22Rv1 (cell line): ENCODE data around the gene RAI1.

Experiments
- ZFX ChIP-seq: fragments of 450-650 bp; IDR thresholded peaks from 2 replicates; pipeline ENCODE4 v1.6.1; 2017; ENCODE audit warnings: antibody characterized with exemption, borderline replicate concordance
- TF ChIP-seq, protein P1 (sequence below): fragments of 450-650 bp; IDR thresholded peaks from 2 replicates; pipeline ENCODE4 v1.5.1; 2017; ENCODE audit warnings: mild to moderate bottlenecking

DNA sequence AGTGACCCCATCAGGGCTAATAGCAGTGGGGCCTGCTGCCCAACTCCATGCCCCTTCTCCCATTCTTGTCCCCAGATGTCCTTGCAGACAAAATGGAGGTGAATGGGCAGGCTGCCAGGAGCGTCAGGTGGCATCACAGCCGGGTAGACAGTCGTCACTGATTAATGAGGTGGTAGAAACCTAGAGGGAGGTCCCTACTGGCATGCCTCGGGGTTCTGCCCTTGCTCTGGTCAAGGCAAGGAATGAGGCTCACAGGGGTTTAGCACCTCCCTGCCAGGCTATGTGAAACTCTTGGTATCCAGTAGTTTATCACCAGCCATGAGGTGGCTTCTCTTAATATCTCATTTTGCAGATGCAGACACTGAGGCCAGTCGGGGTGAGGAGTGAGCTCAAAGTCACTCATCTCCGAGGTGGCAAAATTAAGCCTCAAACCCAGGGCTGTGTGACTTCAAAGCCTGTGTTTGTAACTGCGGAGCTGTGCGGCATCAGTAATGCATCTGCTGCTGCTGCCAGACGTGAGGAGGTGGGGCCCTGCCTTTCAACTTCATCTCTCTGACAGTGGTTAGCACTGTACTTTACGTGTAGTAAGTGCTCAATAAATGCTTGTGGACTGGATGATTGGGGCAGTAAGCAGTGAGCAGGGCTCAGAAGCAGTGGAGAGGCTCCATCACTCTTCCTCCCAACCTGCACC, 21.3 kb downstream of the RAI1 start:
- TF ChIP-seq, protein P1, sequence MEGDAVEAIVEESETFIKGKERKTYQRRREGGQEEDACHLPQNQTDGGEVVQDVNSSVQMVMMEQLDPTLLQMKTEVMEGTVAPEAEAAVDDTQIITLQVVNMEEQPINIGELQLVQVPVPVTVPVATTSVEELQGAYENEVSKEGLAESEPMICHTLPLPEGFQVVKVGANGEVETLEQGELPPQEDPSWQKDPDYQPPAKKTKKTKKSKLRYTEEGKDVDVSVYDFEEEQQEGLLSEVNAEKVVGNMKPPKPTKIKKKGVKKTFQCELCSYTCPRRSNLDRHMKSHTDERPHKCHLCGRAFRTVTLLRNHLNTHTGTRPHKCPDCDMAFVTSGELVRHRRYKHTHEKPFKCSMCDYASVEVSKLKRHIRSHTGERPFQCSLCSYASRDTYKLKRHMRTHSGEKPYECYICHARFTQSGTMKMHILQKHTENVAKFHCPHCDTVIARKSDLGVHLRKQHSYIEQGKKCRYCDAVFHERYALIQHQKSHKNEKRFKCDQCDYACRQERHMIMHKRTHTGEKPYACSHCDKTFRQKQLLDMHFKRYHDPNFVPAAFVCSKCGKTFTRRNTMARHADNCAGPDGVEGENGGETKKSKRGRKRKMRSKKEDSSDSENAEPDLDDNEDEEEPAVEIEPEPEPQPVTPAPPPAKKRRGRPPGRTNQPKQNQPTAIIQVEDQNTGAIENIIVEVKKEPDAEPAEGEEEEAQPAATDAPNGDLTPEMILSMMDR, result no peak
- no peak for TF ChIP-seq ZFX
